Measurements from ENCODE around the gene SEL1L3.
A peak's percentile ranks its signal among the peaks of the same experiment; 100 is the strongest.

SEL1L3 gene

DNA sequence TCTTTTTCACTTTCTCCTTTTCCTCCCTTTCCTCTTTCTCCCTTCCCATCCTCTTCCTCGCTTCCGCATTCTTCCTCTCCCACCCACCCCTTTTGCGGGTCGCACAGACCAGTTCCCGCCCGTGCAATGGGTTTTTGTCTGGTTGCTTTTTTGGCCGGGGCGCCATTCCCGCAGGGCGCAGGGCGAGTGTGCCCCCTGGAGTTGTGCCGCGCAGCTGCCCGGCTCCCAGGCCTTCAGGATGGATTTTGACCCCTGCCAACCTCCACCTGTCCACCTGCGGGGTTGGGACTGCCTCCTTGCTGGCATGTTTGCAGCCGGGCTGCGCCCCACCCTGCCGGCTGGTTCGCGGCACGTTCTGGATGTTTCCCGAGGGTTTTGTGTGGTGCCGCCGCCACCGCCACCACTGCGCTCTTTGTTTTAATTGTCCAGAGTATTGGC, 578 bp upstream of the SEL1L3 start:
- CTCF ChIA-PET: no interaction called here
- Histone ChIP-seq H3K4me1 (ENCODE audit: control insufficient read depth, insufficient read depth, low read length) (no peaks in the 10 kb centered on the region), H3K36me3 (ENCODE audit: control insufficient read depth in 2 of 2, insufficient read depth in 1 of 2, low read length in 2 of 2) (no peaks in the 10 kb centered on the region), H3K9me3 (ENCODE audit: control insufficient read depth, insufficient read depth, low read depth, low read length) (no peaks in the 10 kb centered on the region), H3K27ac (ENCODE audit: extremely low read depth, low read depth, low read length) (no peak overlapping the region), H3K4me3 (ENCODE audit: low read depth, low read length) (no peak overlapping the region)
- TF ChIP-seq, protein P1, sequence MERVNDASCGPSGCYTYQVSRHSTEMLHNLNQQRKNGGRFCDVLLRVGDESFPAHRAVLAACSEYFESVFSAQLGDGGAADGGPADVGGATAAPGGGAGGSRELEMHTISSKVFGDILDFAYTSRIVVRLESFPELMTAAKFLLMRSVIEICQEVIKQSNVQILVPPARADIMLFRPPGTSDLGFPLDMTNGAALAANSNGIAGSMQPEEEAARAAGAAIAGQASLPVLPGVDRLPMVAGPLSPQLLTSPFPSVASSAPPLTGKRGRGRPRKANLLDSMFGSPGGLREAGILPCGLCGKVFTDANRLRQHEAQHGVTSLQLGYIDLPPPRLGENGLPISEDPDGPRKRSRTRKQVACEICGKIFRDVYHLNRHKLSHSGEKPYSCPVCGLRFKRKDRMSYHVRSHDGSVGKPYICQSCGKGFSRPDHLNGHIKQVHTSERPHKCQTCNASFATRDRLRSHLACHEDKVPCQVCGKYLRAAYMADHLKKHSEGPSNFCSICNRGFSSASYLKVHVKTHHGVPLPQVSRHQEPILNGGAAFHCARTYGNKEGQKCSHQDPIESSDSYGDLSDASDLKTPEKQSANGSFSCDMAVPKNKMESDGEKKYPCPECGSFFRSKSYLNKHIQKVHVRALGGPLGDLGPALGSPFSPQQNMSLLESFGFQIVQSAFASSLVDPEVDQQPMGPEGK (tag by site-specific recombination; IDR thresholded peaks at IDR 0.05): 0 out of 2 replicates have a peak, but pooled peaks have one; percentile 26
- TF ChIP-seq ZNF530 (tag by site-specific recombination; IDR thresholded peaks at IDR 0.05; ENCODE audit: low read depth) (no peak), ZNF366 (tag by site-specific recombination; conservative IDR thresholded peaks at IDR 0.05) (peak; percentile 46; the same call in 1 of the 2 replicates), ZBTB6 (tag by site-specific recombination; IDR thresholded peaks at IDR 0.05) (no peak), PRDM1 (tag by site-specific recombination; IDR thresholded peaks at IDR 0.05) (0 out of 2 replicates have a peak, but pooled peaks have one; percentile 28), ZBTB17 (tag by site-specific recombination; IDR thresholded peaks at IDR 0.05) (peak; percentile 39; the same call in 1 of the 2 replicates), HOXD13 (CRISPR knock-in tag; IDR thresholded peaks at IDR 0.05; ENCODE audit: borderline replicate concordance) (no peak), HIC1 (tag by site-specific recombination; IDR thresholded peaks at IDR 0.05) (0 out of 2 replicates have a peak, but pooled peaks have one; percentile 20), ZNF513 (tag by site-specific recombination; IDR thresholded peaks at IDR 0.05) (0 out of 2 replicates have a peak, but pooled peaks have one; percentile 30)
- TF ChIP-seq, protein P2, sequence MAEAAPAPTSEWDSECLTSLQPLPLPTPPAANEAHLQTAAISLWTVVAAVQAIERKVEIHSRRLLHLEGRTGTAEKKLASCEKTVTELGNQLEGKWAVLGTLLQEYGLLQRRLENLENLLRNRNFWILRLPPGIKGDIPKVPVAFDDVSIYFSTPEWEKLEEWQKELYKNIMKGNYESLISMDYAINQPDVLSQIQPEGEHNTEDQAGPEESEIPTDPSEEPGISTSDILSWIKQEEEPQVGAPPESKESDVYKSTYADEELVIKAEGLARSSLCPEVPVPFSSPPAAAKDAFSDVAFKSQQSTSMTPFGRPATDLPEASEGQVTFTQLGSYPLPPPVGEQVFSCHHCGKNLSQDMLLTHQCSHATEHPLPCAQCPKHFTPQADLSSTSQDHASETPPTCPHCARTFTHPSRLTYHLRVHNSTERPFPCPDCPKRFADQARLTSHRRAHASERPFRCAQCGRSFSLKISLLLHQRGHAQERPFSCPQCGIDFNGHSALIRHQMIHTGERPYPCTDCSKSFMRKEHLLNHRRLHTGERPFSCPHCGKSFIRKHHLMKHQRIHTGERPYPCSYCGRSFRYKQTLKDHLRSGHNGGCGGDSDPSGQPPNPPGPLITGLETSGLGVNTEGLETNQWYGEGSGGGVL (tag by site-specific recombination; IDR thresholded peaks at IDR 0.05): peak; percentile 71
- POLR2A ChIA-PET: no interaction called here

- Histone ChIP-seq H3K4me1 (ENCODE audit: control insufficient read depth, insufficient read depth, low read length) (no peaks in the 10 kb centered on the region), H3K36me3 (ENCODE audit: control insufficient read depth in 2 of 2, insufficient read depth in 1 of 2, low read length in 2 of 2) (no peaks in the 10 kb centered on the region), H3K4me3 (ENCODE audit: low read depth, low read length) (peak overlapping the region; percentile 58), H3K27ac (ENCODE audit: extremely low read depth, low read depth, low read length) (no peak overlapping the region), H3K9me3 (ENCODE audit: control insufficient read depth, insufficient read depth, low read depth, low read length) (no peaks in the 10 kb centered on the region)
- peak; percentile 37 for TF ChIP-seq ZNF335 (tag by site-specific recombination; conservative IDR thresholded peaks at IDR 0.05)
- TF ChIP-seq, protein P3, sequence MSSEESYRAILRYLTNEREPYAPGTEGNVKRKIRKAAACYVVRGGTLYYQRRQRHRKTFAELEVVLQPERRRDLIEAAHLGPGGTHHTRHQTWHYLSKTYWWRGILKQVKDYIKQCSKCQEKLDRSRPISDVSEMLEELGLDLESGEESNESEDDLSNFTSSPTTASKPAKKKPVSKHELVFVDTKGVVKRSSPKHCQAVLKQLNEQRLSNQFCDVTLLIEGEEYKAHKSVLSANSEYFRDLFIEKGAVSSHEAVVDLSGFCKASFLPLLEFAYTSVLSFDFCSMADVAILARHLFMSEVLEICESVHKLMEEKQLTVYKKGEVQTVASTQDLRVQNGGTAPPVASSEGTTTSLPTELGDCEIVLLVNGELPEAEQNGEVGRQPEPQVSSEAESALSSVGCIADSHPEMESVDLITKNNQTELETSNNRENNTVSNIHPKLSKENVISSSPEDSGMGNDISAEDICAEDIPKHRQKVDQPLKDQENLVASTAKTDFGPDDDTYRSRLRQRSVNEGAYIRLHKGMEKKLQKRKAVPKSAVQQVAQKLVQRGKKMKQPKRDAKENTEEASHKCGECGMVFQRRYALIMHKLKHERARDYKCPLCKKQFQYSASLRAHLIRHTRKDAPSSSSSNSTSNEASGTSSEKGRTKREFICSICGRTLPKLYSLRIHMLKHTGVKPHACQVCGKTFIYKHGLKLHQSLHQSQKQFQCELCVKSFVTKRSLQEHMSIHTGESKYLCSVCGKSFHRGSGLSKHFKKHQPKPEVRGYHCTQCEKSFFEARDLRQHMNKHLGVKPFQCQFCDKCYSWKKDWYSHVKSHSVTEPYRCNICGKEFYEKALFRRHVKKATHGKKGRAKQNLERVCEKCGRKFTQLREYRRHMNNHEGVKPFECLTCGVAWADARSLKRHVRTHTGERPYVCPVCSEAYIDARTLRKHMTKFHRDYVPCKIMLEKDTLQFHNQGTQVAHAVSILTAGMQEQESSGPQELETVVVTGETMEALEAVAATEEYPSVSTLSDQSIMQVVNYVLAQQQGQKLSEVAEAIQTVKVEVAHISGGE (tag by site-specific recombination; conservative IDR thresholded peaks at IDR 0.05; ENCODE audit: low read depth): peak; percentile 60; the same call in 1 of the 2 replicates
- TF ChIP-seq ZNF585B (tag by site-specific recombination; IDR thresholded peaks at IDR 0.05): no peak
- TF ChIP-seq, protein P1 (tag by site-specific recombination; IDR thresholded peaks at IDR 0.05): peak; percentile 13; the same call in 1 of the 2 replicates
- 0 out of 2 replicates have a peak, but pooled peaks have one; percentile 22 for TF ChIP-seq GLIS2 (tag by site-specific recombination; IDR thresholded peaks at IDR 0.05)
- ChIA-PET CTCF (no interaction called here), POLR2A (no interaction called here)
These were observed 807 bp downstream of the SEL1L3 start for GRCh38 chr4:25861951-25862410.
